ENCODE results near the gene SOX21.
"Not testable (repeated sequence)": the region's sequence is repeated elsewhere in the genome, so short reads cannot be mapped to it uniquely, and the experiment has no call there.

The SOX21 gene

DNA sequence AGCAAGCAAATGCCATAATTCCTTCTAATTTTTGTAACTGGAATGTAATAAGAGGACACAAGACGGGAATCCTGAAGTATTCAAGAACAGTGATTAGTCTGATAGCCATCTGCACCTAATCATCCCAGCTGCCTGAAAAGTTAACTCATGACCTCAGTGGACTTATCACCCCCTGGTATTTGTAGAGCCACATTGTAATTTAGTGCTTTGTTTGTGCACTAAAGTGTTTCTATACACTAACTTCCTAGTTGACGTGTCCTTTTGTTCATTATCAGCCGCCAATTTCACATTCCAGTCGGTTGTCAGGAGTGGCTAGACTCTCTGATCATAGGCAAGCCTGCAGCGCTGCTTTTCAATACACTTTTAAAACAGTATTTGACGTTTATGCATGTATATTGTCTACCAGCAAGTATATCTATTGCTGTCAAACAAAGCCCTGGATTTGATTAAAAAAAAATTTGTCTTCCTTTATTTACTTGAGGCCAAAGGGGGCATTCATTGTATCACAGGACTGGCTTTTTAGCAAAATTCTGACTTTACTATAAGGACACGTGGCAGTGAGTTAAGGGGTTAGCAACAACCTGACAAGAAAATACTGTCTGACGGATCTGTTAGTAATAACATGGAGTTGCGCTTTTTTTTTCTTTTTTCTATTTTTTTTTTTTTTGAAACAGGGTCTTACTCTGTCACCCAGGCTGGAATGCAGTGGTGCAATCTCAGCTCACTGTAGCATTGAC, 10.4 kb upstream of the SOX21 start:
- no peak overlapping the region for H3K27ac ChIP-seq (ENCODE audit: low read depth in 2 of 2, low read length in 2 of 2)
- H3K4me3 ChIP-seq (ENCODE audit: low read length in 2 of 2): no peak overlapping the region
- H3K36me3 ChIP-seq (ENCODE audit: control insufficient read depth in 2 of 2, insufficient read depth in 2 of 2, low read length in 2 of 2): no peaks in the 10 kb centered on the region
- H3K9ac ChIP-seq (ENCODE audit: low read depth in 1 of 2, low read length in 2 of 2): no peak overlapping the region
- H3K4me1 ChIP-seq (ENCODE audit: control insufficient read depth in 2 of 2, insufficient read depth in 2 of 2, low read length in 2 of 2): no peaks in the 10 kb centered on the region
- H3K9me3 ChIP-seq (ENCODE audit: control insufficient read depth in 2 of 2, low read length in 2 of 2): no peaks in the 10 kb centered on the region
- H3K27me3 ChIP-seq (ENCODE audit: control insufficient read depth in 2 of 2, insufficient read depth in 2 of 2, low read length in 2 of 2): no peaks in the 10 kb centered on the region

DNA sequence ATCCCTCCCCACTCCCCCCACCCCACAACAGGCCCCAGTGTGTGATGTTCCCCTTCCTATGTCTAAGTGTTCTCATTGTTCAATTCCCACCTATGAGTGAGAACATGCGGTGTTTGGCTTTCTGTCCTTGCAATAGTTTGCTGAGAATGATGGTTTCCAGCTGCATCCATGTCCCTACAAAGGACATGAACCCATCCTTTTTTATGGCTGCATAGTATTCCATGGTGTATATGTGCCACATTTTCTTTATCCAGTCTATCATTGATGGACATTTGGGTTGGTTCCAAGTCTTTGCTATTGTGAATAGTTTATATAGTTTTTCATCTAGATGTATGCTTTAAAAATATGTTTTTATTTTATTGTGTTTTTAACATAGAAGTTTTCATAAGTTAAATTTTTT, 6.4 kb upstream of the SOX21 start:
- not testable (repeated sequence) for H3K27ac ChIP-seq (ENCODE audit: low read depth in 2 of 2, low read length in 2 of 2); H3K9ac ChIP-seq (ENCODE audit: low read depth in 1 of 2, low read length in 2 of 2); H3K4me1 ChIP-seq (ENCODE audit: control insufficient read depth in 2 of 2, insufficient read depth in 2 of 2, low read length in 2 of 2); H3K4me3 ChIP-seq (ENCODE audit: low read length in 2 of 2); H3K9me3 ChIP-seq (ENCODE audit: control insufficient read depth in 2 of 2, low read length in 2 of 2); H3K36me3 ChIP-seq (ENCODE audit: control insufficient read depth in 2 of 2, insufficient read depth in 2 of 2, low read length in 2 of 2)
- H3K27me3 ChIP-seq (ENCODE audit: control insufficient read depth in 2 of 2, insufficient read depth in 2 of 2, low read length in 2 of 2): peaks cover 13 to 17% of the 10 kb centered on the region in 2 donors

DNA sequence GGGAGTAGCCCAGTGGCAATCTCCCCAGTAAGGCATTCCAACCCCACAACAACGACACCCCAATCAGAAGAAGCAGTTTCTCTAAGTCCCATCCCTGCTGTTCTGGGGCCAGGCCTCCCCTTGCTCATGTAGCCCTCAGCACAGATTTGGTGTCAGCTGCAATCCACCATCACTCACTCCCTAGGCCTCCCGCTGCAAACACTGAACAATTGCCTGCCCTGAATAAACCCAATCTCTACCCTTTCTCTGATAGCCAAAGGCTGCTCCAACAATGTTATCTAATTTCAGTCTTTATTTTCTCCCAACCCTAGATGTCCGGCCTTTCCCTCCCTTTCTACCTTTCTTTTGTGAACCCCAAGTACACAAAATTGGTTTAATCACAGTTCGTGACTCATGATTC, 5.6 kb upstream of the SOX21 start:
- Histone ChIP-seq H3K27me3 (ENCODE audit: control insufficient read depth in 2 of 2, insufficient read depth in 2 of 2, low read length in 2 of 2) (peaks cover 16 to 23% of the 10 kb centered on the region in 2 donors), H3K36me3 (ENCODE audit: control insufficient read depth in 2 of 2, insufficient read depth in 2 of 2, low read length in 2 of 2) (no peaks in the 10 kb centered on the region), H3K9me3 (ENCODE audit: control insufficient read depth in 2 of 2, low read length in 2 of 2) (no peaks in the 10 kb centered on the region), H3K4me3 (ENCODE audit: low read length in 2 of 2) (no peak overlapping the region), H3K4me1 (ENCODE audit: control insufficient read depth in 2 of 2, insufficient read depth in 2 of 2, low read length in 2 of 2) (peaks cover 0 to 2% of the 10 kb centered on the region in 2 donors), H3K27ac (ENCODE audit: low read depth in 2 of 2, low read length in 2 of 2) (no peak overlapping the region), H3K9ac (ENCODE audit: low read depth in 1 of 2, low read length in 2 of 2) (no peak overlapping the region)

DNA sequence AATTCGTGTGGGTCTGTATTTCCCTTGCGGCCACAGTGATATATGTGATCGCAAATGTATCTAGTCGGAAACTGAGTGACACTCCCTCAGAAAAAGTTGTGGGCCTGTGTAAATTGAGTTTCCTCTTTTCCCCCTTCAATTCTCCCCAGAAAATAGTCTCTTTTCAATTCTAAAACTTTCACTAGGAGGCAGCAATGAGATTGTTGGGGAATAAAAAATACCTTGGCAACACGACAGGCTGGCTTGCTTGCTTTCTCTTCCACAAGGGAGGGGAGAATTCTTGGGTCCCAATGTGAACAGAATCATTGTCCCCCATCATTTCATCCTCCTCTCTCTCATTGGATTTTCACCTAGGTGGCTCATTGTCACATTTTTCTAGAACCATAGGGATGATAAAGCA, 3.7 kb upstream of the SOX21 start:
- no peaks in the 10 kb centered on the region for H3K36me3 ChIP-seq (ENCODE audit: control insufficient read depth in 2 of 2, insufficient read depth in 2 of 2, low read length in 2 of 2)
- no peak overlapping the region for H3K9ac ChIP-seq (ENCODE audit: low read depth in 1 of 2, low read length in 2 of 2)
- H3K4me3 ChIP-seq (ENCODE audit: low read length in 2 of 2): no peak overlapping the region
- H3K4me1 ChIP-seq (ENCODE audit: control insufficient read depth in 2 of 2, insufficient read depth in 2 of 2, low read length in 2 of 2): peaks cover 3 to 5% of the 10 kb centered on the region in 2 donors
- peaks cover 18 to 30% of the 10 kb centered on the region in 2 donors for H3K27me3 ChIP-seq (ENCODE audit: control insufficient read depth in 2 of 2, insufficient read depth in 2 of 2, low read length in 2 of 2)
- no peaks in the 10 kb centered on the region for H3K9me3 ChIP-seq (ENCODE audit: control insufficient read depth in 2 of 2, low read length in 2 of 2)
- no peak overlapping the region for H3K27ac ChIP-seq (ENCODE audit: low read depth in 2 of 2, low read length in 2 of 2)

DNA sequence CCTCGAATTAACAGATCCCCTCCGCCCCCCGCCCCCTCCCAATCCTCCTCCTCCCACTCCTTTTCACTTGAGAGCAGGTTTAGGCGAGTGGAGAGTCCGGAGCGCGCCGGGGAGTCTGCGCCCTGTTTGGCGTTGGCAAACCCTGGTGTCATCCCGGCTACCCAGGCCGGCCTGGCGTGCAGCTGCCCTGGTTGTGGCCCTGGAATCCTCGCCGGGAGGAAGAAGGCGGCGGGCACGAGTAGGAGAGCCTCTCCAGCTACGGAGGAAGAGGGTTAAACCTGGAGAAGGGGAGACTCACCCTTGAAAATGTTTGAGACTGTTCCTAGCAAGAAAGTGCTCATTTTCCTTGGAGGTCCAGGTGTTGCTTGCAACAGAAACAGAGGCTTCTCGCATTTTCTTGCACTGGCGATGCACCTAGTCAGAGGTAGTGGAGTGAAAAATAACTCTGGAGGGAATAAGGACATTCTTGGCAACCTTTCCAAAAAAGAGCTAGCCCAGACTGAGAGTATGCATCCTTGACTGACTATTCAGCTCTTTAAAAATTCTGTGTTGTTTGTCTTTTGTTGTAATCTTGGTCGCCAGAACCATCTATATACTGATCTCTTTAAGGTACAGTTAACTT, 1.3 kb upstream of the SOX21 start:
- no peak overlapping the region for H3K4me3 ChIP-seq (ENCODE audit: low read length in 2 of 2)

DNA sequence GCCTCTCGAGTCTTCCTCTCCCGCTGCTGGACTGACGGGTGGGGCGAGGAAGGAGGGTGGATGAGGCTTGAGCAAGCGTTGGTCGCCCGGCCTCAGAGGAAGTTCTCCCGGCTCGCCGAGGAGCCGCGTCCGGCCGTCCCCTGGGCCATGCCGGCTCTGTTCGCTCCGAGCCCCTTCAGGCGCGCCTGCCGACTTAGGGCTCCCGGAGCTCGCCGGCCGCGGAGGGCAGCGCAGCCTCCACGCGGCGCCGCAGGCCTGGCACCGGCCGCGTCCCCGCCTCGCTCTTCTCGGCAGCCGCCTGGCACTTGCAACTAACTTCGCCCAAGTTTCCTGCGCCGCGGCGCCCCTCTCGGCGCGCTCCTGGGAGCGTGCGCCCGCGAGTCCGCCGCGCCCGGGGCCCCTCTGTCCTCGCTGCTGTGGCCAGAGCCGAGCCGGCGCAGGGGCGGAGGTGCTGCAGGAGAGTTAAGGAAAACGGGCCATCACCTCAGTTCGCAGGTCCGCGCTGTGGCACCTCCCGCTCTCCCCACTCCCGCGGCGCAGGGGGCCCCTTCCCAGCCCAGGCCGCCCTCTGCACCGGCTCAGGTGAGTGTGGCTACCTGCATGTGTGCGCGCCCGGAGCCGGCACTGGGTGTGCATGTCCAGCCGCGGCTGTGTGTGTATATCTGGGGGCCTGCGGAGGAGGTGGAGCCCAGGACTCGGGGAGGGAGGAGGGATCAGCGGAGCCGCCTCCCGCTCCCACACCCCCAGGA, 641 bp upstream of the SOX21 start:
- H3K4me1 ChIP-seq (ENCODE audit: control insufficient read depth in 2 of 2, insufficient read depth in 2 of 2, low read length in 2 of 2): peaks cover 6 to 7% of the 10 kb centered on the region in 2 donors
- no peak overlapping the region for H3K9ac ChIP-seq (ENCODE audit: low read depth in 1 of 2, low read length in 2 of 2)
- no peak overlapping the region for H3K4me3 ChIP-seq (ENCODE audit: low read length in 2 of 2)
- H3K9me3 ChIP-seq (ENCODE audit: control insufficient read depth in 2 of 2, low read length in 2 of 2): no peaks in the 10 kb centered on the region
- H3K27ac ChIP-seq (ENCODE audit: low read depth in 2 of 2, low read length in 2 of 2): no peak overlapping the region
- H3K27me3 ChIP-seq (ENCODE audit: control insufficient read depth in 2 of 2, insufficient read depth in 2 of 2, low read length in 2 of 2): peaks cover 37 to 44% of the 10 kb centered on the region in 2 donors
- H3K36me3 ChIP-seq (ENCODE audit: control insufficient read depth in 2 of 2, insufficient read depth in 2 of 2, low read length in 2 of 2): no peaks in the 10 kb centered on the region

More for the DNA sequence above, 1.3 kb upstream of the SOX21 start:
- Histone ChIP-seq H3K9me3 (ENCODE audit: control insufficient read depth in 2 of 2, low read length in 2 of 2) (no peaks in the 10 kb centered on the region), H3K36me3 (ENCODE audit: control insufficient read depth in 2 of 2, insufficient read depth in 2 of 2, low read length in 2 of 2) (no peaks in the 10 kb centered on the region), H3K27ac (ENCODE audit: low read depth in 2 of 2, low read length in 2 of 2) (no peak overlapping the region), H3K9ac (ENCODE audit: low read depth in 1 of 2, low read length in 2 of 2) (no peak overlapping the region), H3K27me3 (ENCODE audit: control insufficient read depth in 2 of 2, insufficient read depth in 2 of 2, low read length in 2 of 2) (peaks cover 31 to 38% of the 10 kb centered on the region in 2 donors), H3K4me1 (ENCODE audit: control insufficient read depth in 2 of 2, insufficient read depth in 2 of 2, low read length in 2 of 2) (peaks cover 6 to 7% of the 10 kb centered on the region in 2 donors)

DNA sequence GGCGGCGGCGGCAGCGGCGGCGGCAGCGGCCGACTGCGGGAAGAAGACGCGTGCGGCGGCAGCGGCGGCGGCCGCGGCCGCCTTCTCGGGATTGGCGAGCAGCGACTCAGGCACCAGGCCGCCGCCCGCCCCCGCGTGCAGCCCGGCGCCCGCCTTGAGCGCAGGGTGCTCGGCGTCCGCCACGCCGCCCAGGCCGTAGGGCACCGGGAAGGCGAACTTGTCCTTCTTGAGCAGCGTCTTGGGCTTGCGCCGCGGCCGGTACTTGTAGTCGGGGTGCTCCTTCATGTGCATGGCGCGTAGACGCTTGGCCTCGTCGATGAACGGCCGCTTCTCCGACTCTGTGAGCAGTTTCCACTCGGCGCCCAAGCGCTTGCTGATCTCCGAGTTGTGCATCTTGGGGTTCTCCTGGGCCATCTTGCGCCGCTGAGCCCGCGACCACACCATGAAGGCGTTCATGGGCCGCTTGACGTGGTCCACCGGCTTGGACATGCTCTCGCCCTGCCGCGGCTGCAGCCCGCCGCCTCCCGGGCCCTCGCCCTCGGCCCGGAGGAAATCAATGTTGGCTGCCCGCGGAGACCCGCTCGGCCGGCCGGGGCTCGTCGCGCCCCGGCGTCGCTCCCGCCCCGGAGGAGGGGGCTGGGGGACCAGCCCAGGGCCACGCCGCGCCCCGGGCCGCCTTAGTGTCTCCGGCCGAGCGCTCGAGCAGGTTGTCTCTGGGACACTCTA, 621 bp downstream of the SOX21 start:
- Histone ChIP-seq H3K4me1 (ENCODE audit: control insufficient read depth in 2 of 2, insufficient read depth in 2 of 2, low read length in 2 of 2) (peaks cover 6 to 8% of the 10 kb centered on the region in 2 donors), H3K36me3 (ENCODE audit: control insufficient read depth in 2 of 2, insufficient read depth in 2 of 2, low read length in 2 of 2) (no peaks in the 10 kb centered on the region), H3K9ac (ENCODE audit: low read depth in 1 of 2, low read length in 2 of 2) (no peak overlapping the region), H3K27me3 (ENCODE audit: control insufficient read depth in 2 of 2, insufficient read depth in 2 of 2, low read length in 2 of 2) (peaks cover 49 to 55% of the 10 kb centered on the region in 2 donors), H3K27ac (ENCODE audit: low read depth in 2 of 2, low read length in 2 of 2) (no peak overlapping the region), H3K9me3 (ENCODE audit: control insufficient read depth in 2 of 2, low read length in 2 of 2) (no peaks in the 10 kb centered on the region), H3K4me3 (ENCODE audit: low read length in 2 of 2) (no peak overlapping the region)

DNA sequence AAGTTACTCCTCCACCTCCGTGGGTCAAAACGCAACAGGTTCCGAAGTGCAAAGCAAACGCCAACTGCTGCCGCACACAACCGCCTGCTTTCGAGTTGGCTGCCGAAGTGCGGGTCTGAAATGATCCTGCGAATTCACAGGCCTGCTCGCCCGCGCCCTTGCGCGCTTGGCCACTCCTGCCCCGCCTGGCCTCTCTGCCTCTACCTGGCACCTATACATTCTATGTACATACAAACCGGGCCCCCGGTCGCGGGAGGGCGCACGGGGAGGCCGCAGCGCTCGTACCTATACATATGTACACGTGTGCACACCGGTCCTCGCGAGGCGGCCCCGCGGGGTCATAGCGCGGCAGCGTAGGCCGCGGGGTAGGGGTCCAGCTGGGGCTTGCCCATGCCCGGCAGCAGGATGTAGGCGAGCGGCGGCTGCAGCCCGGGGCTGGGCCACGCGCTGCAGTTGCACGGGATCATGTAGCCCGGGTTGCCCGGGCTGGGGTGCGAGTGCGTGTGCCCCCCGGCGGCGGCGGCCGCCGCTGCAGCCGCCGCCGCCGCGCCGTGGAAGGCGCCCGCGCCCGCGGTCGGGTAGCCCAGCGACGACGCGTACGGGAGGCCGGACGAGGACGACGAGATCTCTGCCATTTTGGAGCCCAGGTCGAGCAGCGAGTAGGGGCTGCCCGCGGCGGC, 1.3 kb downstream of the SOX21 start:
- peak overlapping the region; percentile 35 to 50 for H3K4me3 ChIP-seq (ENCODE audit: low read length in 2 of 2)
- no peak overlapping the region for H3K27ac ChIP-seq (ENCODE audit: low read depth in 2 of 2, low read length in 2 of 2)
- peaks cover 55 to 58% of the 10 kb centered on the region in 2 donors for H3K27me3 ChIP-seq (ENCODE audit: control insufficient read depth in 2 of 2, insufficient read depth in 2 of 2, low read length in 2 of 2)
- peaks cover 6 to 8% of the 10 kb centered on the region in 2 donors for H3K4me1 ChIP-seq (ENCODE audit: control insufficient read depth in 2 of 2, insufficient read depth in 2 of 2, low read length in 2 of 2)
- no peak overlapping the region for H3K9ac ChIP-seq (ENCODE audit: low read depth in 1 of 2, low read length in 2 of 2)
- H3K36me3 ChIP-seq (ENCODE audit: control insufficient read depth in 2 of 2, insufficient read depth in 2 of 2, low read length in 2 of 2): no peaks in the 10 kb centered on the region
- no peaks in the 10 kb centered on the region for H3K9me3 ChIP-seq (ENCODE audit: control insufficient read depth in 2 of 2, low read length in 2 of 2)

DNA sequence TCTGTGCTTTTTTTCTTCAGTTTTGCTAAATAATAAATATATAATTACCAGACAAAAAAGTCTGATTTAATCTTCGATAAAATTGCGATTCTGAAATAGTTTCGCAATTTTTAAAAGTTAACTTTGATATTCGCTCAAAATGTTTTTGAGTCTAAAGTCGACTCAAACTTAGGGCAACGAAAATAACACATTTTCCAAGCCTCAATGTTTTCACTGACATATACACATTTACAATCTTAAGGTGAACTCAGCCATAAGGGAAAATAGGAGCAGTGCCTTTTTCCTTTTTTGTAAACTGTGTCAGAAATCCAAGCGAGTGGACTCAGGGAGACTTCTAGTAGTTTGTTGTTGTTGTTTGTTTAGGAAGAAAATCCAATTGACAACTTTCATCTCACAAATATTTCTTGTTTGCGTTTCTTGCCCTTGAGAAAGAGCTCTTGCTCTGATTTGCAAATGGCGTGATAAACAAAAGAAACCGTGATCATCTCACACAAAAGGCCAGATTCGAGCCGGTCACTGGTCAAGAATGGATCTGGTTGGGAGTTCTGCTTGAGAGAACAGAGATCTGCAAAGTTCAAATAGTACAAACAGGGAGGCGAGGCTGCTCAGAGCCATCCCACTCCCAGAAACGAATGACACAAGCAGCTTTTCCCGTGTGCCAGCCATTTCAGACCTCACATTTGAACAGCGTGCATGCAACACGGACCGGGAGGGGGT, 2.1 kb downstream of the SOX21 start:
- no peaks in the 10 kb centered on the region for H3K9me3 ChIP-seq (ENCODE audit: control insufficient read depth in 2 of 2, low read length in 2 of 2)
- H3K27ac ChIP-seq (ENCODE audit: low read depth in 2 of 2, low read length in 2 of 2): no peak overlapping the region
- H3K4me3 ChIP-seq (ENCODE audit: low read length in 2 of 2): no peak overlapping the region
- H3K27me3 ChIP-seq (ENCODE audit: control insufficient read depth in 2 of 2, insufficient read depth in 2 of 2, low read length in 2 of 2): peaks cover 57 to 62% of the 10 kb centered on the region in 2 donors
- H3K36me3 ChIP-seq (ENCODE audit: control insufficient read depth in 2 of 2, insufficient read depth in 2 of 2, low read length in 2 of 2): no peaks in the 10 kb centered on the region
- peaks cover 6 to 8% of the 10 kb centered on the region in 2 donors for H3K4me1 ChIP-seq (ENCODE audit: control insufficient read depth in 2 of 2, insufficient read depth in 2 of 2, low read length in 2 of 2)
- H3K9ac ChIP-seq (ENCODE audit: low read depth in 1 of 2, low read length in 2 of 2): no peak overlapping the region
